Measurements from ENCODE around the gene CDH11.

GRCh38 chr16:65044026-65044425, 77.8 kb downstream of the CDH11 start:
- no peak for TF ChIP-seq CTCF (IDR thresholded peaks at IDR 0.05 in 4 of 5, conservative IDR thresholded peaks at IDR 0.05 in 1 of 5)
- no peak for TF ChIP-seq POLR2A (IDR thresholded peaks at IDR 0.05)

All from gastrocnemius medialis (tissue), 4 donors.